Stimulated activated naive CD4-positive, alpha-beta T cell (primary cell): Measurements from ENCODE around the gene MACROH2A1.

ENCODE experiments used
- DNase-seq, 6 experiments: peaks; one replicate each; lab custom pipeline; 2025; lab: John Stamatoyannopoulos, UW

Gene MACROH2A1

DNA sequence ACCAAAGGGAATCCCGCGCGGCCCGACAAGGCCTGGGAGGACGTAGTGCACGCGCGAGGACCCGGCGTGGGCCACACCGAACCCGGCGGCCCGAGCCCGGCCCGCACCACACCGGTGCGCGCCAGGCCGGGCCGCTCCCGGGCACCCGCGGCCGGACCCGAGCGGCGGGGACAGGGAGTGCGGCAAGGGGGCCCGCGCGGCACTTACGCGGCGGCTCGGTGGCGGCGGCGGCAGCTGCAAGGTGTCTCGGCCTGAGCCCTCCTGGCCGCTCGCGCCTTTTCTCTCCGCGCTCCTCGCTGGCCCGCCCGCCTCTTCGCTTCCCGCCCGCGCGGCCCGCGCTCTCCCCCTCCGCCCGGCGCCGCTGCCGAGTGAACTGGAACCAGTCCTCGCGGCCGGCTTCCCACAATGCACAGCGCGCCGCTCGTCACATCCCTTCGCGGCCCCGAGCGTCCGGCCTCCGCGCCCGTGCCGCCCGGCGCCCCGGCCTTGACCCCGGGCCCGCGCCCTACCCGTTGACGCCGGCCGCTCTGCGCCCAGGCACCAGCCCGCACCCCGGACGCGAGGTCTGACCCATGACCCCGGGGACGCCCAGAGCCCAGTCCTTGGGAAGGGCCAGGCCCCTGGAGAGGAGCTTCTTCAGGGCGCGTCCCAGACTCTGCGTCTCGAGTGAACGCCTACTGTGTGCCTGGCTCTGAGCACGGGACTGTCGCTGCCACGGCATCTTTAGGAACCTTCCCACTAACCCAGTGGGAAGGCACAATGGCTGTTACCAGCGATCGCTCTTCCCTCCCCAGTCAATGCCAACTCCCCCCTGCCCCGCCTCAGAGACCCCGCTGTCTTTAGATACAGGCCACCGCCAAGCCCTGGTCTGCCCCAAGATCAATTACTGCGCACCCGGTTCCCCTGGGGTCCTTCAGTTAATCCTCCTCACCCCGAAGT is at the start of gene MACROH2A1:
MACROH2A1 (minus strand) TSS at position 377 of the 939 bp plus-strand sequence. CDS start 10,138 bp downstream, outside the sequence.
- DNase-seq: peak; percentile 54 to 76 (median 64)

DNA sequence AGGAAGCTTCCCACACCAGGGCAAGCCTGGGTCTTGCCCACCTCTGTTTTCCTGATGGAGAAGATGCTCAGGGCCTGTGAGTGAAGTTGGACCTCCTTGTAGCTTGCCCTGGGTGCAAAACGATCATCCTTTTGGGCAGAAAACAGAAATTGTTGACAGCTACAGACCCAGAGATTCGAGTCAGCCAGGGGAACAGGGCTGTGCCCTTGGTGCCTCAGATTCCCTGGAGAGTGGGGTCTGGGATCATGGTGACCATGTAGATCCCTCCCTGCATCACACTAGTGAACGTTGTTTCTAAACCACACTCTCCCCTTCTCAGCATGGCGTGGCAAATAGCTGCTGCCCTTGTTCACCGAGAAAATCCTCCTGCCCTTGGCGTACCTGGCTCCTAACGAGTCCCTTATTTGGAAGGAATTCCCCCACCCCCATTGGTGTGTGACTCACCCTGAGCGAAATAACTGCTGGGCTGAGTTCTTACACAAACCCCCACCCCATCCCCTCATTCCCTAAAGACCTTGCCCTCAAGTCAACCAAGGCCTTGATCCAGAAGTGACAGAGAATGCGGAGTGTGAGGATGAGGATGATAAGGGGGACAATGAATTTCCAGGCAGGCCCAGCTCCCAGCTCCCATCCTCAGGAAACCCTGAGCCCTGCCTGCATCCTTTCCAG is 49.2 kb upstream of the MACROH2A1 start:
- no peak for DNase-seq

DNA sequence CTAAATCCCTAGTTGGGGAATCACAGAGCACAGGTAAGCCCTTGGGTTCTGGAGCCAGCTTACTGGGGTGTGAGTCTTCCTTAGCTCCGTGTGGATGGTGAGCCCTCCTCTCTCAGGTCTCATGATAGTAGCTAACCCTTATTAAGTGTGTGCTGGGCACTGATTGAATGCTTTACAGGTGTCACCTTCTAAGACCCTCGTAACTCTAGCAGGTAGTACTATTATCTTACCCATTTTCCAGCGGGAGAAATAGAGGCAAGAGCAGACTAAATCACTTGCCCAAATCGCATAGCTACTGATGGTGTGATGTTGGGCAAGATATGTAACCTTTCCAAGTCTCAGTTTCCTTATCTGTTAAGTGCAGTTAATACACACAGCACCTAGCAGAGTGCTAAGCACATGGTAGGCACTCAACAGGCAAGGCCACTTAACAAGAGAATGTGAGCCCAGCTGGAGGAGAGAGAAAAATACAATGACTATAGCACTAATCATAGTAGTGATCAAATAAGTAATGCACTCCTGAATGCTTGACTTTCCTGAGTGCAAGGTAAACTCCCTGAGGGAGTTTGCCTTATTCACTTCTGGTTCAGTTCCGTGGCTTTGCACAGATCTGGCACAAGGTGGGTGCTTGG is 48.4 kb upstream of the MACROH2A1 start, which contains the start of gene DCANP1:
DCANP1 (minus strand) TSS at position 51 of the 632 bp plus-strand sequence. CDS start 240 bp downstream, outside the sequence.
- no peak for DNase-seq

DNA sequence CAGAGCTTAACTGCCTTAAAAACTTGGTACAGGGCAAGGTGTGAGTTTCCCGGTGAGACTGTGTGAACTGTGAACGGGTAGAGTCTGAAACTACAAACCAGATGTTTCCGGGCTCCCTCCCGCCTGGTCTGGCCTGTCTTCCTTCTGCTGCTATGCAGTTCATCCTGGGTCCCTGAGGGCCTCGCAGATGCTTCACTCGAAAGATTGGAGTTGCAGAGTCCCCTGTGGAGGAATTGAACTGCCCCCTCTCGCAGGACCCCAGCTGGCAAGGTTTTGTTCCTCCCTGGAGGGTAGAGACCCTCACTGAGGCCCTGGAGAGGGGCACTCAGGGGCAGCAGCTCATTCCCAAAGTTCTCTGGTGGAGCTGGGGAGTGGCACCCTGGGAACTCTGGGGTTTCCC is 47.6 kb upstream of the MACROH2A1 start:
- no peak for DNase-seq

DNA sequence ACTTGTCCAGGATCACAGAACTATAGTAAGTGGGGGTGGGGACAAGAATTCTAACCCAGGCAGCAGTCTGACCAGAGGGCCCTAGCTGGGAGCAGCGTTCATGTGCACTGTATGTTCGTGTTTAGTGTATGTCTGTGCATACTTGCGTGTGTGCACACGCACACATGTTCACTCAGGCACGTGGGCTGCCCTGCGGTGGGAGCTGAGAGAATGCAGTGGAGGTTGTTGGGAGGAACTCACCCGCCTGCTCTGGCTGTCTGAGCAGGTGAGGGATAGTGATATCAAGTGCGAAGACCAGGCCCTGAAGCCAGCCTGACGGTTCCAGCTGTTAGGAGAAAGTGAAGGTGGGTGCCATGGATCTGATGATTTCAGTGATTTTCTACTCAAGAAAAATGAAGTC is 47.2 kb upstream of the MACROH2A1 start:
- DNase-seq: no peak

DNA sequence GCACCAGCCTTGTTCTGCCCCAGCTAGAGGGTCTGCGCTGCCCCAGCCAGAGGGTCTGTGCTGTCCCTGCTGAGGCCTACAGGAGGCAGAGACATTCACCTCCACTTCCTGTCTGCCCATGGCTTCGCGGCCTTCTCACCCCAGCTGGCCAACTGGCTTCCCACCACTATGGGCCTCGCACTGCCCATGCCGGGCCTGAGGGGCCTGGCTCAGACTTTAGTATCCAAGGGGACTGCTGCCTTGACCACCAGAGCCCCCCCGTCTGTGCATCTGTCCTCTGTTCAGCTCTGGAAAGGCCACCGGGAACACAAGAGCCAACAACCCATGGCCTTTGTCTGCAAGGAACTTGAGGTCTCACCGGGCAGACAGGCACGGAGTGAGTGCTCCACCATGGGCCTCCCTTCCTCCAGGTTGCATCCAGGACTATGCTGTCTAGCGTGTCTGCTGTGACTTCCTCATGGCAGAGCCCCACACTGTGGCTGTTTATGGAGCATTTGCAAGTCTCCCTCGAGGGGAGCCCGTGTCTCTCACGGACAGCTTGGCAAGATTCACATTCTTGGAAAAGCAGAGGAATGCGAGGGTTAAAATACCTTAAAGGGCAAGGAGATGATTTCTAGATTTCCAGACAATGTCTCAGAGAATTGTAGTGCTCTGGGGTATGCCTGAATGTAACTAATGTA is 46.4 kb upstream of the MACROH2A1 start:
- no peak for DNase-seq

DNA sequence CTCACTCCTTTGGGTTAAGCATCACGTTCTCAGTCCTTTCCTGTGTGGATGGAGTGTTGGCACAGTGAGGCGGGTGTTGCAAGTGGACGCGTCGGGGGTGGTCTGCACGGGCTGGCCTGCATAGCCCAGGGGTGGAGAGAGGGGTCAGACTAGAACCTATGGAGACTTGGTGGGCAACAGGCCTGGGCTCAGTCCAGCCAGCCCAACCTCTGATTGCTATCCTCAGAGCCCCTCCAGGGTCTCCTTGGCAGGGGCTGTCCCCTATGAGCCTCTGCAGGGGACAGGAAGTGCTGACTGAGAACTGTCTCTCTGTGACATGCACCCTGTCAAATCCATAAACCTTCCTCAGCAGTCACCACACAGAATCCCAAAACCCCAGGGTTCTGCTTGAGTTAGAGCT is 45.9 kb upstream of the MACROH2A1 start:
- no peak for DNase-seq

DNA sequence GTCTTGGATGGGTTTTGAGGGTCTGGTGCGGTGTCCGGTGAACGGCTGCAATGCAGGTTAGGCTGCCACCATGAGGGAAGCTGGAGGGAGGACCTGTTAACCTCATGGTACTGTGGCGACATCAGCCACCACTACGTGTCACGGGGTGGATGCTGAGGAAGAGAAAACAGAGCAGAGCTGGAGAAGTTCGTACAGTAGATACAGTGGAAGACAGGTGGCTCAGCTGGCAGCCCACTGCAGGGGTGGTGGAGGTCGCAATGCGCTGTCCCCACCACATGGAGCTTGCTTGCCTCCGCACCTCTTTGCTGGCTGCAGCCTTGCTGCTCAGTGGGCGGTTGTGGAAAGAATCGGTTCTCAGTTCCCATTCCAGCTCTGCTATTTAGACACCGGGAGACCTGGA is 45.3 kb upstream of the MACROH2A1 start:
- DNase-seq: no peak

DNA sequence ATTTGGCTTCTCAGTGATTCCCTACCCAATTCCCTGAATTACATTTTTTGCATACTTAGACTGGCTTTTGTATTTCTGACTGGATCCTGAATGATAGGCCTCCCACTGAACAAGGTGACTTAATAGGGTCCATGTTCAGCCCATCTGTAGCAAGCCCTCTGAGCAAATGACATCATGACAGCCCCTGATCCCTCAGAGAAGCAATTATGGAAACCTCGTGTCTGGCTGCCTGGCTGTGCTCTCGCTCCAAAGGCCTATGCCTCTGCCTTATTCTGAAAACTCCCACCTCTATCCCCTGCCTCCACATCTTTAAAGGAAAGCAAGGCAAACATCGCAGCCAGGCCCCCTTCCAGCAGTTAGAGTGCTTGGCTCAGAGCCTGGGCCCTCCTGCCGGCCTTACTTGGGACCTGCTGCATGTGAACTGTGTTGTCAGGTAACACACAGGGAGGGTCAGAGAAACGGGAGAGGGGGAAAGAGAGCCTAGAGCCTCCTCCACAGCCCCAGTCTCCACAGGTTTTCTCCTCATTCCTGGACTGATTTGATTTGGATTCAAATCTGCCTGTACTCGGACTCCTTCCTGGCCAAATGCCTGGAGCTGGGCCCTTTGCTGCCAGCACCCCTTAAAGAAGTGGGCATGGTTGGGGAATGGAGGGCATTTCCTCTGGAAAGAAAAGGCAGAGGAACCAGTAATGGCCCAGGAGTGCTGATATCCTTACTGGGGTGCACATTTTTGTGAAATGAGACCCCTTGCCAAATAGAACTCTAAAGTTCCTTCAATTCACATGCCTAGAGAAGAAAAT is 44.3 kb upstream of the MACROH2A1 start:
- peak in 3 of 6 experiments; percentile 88 to 90 (median 88) for DNase-seq

DNA sequence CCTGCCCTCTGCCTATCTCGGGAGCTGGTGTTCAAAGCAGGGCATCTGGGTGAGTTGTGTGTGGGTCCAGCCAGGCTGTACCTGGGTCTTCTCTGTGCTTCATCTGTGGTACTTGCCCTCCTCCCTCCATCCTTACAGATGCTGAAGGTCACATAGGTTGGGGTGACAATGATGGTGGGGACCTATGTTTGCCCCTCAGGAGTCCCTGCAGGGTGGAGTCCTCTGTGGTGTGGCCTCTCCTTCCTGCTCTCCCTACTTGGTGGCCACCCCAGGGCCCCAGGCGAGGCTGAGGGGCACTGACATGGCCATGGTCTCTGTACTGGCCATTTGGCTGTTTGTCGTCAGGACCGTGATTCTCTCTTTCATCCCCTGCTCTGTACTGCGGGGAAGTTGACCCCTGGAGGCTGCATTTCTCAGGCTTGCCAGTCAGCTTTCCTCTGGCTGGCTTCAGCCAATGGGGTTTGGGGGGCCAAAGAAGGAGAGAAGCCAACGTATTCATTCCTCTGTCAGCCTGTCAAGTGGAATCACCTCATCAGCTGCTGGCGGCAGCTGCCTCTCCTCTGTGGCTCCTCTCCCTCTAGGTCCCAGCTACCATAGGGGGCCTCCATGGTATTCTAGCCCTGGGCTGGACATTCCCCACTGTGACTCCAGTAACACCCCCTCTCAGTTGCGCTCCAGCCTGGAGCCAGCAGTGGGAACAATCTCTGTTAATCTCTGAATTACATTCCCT is 43.6 kb upstream of the MACROH2A1 start:
- DNase-seq: no peak

DNA sequence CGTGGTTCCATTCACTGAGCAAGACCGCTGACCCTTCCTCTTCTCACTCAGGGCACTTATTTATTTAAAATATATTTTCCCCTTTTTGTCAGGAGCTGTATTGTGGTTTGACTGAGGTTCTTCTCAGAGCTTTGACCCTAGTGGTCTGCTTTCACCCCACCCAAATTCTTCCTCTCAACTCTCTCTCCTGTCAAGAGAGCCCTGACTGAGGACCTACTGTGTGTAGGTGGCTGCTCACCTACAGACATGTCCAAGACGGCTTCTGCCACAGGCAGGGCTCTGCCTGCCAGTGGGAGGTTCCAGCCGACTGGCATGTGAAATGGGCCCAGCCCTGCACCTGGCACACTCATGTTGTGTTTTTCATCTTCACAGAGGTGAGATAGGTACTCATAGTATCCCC is 42.9 kb upstream of the MACROH2A1 start:
- DNase-seq: no peak

DNA sequence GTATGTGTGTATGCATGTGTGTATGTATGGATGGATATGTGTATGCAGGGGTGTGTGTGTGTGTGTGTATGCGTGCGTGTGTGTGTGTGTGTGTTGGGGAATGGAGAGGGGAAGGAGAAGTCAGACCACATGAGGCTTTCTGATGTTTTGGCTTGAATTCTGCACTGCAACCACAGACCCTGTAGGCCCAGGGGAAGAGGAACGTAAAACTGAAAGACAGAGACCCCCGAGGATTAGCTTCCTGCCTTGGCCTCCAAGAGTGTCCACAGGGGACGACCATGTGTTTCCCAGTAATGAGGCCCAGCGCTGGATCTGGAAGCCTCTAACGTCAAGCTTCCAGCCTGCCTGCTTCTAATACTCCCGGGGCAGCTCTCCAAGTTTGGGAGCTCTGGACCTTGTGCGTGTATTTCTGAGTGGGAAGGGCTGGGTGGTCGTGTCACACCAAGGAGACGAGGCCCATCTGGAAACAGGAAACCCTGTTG is 42.4 kb upstream of the MACROH2A1 start:
- DNase-seq: no peak

DNA sequence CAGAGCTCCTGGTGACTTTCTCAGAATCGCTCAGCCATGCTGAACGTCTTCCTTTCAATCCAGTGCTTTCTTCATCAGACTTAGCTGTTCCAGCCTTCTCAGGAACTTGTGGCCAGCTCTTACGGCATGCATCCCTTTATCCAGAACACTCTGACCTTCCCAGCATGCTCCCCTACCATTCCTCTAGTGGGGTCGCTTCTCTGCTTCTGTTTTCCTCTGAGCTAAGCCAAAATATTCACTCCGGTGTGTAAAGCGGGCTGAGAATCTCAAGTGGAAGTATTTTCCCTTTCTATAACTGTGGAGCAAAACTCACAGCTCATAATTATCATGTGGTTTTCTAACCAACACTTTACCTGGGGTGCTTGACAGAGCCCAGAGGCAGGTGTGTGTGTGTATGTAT is 41.9 kb upstream of the MACROH2A1 start:
- no peak for DNase-seq

DNA sequence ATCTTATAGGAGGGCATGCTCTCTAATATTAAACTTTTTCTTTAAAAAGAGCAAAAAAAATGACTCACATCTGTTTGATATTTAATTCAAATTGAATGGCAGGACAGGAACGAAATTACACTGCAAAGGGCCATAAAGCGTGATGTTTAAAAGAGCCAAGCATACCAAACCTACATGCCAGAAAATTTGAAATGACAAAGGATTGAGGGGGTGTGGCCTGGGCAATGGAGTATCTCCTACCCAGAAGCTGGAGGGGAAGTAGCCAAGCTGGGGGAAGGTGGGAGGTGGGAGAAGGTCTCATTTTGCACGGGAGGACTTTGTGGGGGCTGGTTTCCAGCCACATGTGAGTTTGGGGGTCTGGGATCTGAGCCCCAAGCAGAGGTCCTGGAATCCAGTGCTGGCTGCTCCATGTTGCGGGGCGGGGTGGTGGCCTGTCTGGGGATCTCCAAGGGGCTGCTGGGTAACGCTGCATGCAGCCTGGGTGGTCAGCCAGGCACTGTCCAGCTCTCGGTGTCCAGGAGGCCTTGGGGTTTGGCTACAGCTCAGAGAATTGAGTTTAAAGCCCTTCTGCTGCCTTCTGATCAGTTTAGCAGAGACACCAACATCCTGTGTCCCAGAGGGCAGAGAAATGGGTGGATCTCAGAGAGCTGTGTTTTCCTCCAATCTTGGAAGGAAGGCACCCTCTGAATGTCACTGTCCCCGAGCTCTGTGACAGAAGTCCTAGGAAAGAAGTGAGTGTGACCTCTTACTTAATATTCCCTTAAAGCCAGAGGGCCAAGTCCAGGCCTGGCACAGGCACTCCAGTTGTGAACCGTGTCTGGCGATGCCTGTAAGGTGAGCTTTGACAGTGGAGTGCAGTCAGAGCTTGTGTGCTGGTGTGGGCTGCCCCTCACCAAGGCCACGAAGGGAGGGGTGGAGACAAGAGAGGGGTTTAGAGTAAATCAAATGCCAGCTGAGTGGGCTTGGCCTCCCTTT is 40.5 kb upstream of the MACROH2A1 start:
- no peak for DNase-seq

DNA sequence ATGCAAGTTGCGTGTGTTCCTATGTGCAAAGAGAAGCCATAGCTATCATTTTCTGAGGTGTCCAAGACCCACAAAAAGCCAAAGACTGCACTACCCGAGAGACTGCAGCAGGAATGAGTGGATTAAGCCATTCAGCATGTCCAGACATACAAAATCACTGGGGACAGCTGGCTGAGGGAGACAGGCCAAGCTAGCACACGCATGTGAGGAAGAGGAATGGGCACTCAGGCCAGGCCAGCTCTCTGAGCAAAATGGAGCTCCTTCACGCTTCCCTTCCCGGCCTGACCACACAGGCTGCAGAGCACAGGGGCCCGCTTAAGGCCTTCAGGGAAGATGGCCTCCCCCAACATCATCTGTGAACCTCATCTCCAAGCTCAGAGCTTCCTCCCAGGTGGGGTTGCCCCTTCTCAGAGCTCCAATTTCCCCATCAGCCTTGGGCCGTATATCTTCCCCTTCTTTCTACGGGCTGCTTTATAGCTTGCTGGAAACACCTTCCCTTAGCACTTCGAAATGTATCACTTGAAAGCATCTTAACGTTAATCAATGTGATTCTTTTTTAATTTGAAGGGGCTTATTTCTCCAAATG is 39.7 kb upstream of the MACROH2A1 start:
- no peak for DNase-seq

DNA sequence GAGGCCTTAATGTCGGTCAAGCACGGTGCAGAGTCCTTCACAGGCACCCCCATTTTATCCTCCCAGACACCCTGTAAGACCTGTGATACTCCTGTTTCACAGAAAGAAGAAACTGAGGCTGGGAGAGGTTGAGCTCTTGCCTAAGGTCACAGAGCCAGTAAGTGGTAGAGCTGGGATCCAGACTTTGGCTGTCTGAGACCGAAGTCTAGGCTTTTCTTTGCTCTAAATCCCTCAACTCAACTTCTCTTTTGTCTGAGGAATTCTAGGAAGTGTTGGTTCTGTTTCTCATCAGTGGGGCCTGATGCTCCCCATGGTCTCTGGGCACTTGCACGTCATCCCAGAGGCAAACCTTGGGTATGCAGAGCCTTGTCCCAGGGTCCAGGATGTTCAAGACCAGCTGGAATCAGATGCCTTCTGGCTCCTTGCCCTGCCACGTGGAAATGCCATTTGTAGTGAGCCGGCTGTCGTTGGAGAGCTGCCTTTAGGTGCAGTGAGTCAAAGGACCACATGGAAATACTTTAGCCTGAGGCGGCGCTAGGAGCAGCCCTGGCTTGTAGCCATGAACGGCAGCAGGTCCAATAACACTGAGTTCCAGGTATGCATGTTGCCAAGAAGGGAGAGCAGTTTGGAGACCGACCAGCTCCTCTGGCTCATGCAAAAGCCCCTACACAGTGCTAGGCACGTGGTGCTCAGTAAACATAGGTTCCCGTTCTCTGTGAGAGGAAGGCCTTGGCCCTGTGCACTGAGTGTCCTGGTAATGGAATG is 38.9 kb upstream of the MACROH2A1 start:
- no peak for DNase-seq

DNA sequence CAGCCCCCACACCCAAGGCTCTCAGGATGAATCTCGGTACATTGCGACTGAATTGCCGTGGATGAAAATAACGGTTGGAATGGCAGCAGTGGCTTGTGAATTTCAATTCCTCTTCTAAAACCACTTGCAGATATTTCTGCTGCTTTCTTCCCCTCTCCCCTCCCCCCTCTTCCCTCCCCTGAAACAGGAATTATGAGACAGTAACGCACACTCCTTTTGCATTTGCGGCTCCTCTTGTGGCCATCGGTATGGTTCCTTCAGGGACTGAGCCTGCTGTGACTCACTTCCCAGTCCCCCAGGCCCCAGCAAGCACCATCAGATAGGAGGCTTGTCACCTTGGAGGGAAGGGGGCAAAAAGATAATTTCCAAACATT is 38.4 kb upstream of the MACROH2A1 start:
- DNase-seq: no peak

DNA sequence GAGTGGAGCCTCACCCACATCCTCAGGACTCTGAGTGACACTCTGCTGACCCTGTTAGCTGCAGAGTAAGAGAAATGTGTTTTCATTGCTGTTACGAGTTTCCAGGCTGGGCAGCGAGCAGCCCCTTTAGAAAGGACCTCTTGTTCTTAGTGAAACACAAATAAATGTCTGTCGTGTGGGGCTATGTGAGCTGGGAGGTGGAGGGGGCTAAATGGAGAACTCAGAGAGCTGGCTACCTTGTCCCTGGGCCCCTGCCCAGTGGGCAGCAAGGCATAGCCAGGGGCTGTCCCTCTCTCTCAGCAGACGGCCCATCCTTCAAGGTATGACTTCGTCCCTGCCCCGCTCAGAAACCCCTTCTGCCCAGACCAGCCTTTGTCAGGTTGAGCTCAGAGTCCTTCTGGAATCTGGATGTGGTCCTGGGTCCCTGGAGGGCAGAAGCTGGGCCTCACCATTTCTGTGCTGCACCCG is 38.0 kb upstream of the MACROH2A1 start:
- no peak for DNase-seq
